SK-N-MC (cell line): Measurements from ENCODE around the gene SNX9.

Source experiments
- EZH2 ChIP-seq: fragments of 200-600 bp; sonication (generic); IDR thresholded peaks from one replicate; pipeline ENCODE4 v1.6.1; 2017; ENCODE audit warnings: antibody characterized with exemption
- FOXP2 ChIP-seq: optimal IDR thresholded peaks from 2 replicates; pipeline ENCODE3; 2011; ENCODE audit warnings: mild to moderate bottlenecking, moderate library complexity; ENCODE audit not compliant: insufficient read depth; ENCODE audit errors: extremely low read length, control extremely low read depth
- POLR2AphosphoS5 ChIP-seq: IDR thresholded peaks from 2 replicates; pipeline ENCODE4 v1.6.1; 2012; ENCODE audit warnings: mild to moderate bottlenecking, low read depth, low read length, borderline replicate concordance

- TF ChIP-seq POLR2AphosphoS5: no peak
- TF ChIP-seq EZH2: no peak
- TF ChIP-seq FOXP2: no peak
Measured at GRCh38 chr6:157965387-157965786, 142.3 kb downstream of the SNX9 start.
